Pulmonary artery endothelial cell (primary cell): ENCODE measurements around the gene PRR11. TPM values are rescaled to one million over a fixed set of nuclear protein-coding genes. Genes with fewer than 3 reads are reported as not detected.
"Not testable (repeated sequence)": the region's sequence is repeated elsewhere in the genome, so short reads cannot be mapped to it uniquely, and the experiment has no call there.

Source experiments
- DNase-seq: peaks from one replicate; pipeline ENCODE4 v3.0.0-alpha.2; 2011; ENCODE audit warnings: low read depth, low spot score
- total RNA-seq: library from RNA; depleted of rRNA; stranded (reverse); fragments of >200 nt; gene quantifications from 2 replicates; pipeline ENCODE4 v1.2.3, GENCODE V29; 2014

Gene PRR11
- total RNA-seq, 1 donor from 2014 or later: 13.3 TPM

GRCh38 chr17:59219370-59219769, 63.8 kb downstream of the PRR11 start:
- DNase-seq: no peak

DNA sequence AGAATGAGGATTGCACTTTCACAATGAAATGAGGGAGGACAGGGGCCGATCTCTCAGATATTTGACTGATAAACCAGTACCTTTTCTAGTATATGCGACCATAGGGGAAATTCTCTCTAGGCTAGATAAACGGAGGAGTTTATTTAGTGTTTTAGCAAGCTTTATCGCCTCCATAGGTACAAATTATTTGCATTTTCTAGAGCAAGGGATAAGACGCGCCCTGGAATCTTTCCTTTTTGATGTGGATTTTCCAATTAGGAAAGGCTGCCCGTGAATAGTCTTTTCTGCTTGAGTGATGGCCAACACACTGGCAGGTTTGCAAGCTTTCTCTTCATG, 64.4 kb downstream of the PRR11 start:
- DNase-seq: no peak

DNA sequence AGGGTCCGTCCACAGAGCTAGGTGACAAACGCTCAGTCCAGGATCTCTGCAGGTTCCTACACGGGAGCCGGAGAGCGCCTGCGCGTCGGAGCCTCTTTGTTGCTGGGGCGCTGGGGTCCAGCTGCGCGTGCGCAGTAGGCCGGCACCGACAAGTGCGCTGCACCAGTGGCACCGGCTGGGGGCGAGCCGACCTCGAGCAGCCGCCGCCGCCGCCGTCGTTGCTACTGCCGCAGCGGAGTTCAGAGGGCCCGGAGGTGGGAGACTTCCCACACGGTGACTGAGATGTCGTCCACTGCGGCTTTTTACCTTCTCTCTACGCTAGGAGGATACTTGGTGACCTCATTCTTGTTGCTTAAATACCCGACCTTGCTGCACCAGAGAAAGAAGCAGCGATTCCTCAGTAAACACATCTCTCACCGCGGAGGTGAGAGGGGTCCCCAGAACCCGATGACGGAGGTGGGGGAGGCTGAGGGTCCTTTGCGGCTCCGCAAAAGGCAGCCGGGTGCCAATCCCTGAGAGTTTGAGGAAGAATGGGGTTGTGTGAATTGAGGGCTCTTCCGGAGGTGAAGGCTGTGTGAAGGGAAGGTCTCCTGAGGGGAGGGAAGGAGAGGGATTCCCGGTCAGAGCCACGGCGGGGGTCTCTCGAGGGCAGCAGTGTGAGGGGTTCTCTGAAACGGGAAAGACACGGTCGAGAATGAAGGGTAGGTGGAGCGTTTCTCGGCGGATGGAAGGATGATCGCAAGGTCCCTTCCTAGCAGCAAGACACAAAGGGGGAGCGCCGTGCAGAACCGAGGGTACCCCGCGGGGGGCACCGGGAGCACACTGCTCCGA, 65.0 kb downstream of the PRR11 start, which contains the start of gene GDPD1:
Gene GDPD1, plus strand, starts transcription at position 184 of the 831 bp plus-strand sequence. Its CDS starts 99 bp downstream, at position 283.
- peak; percentile 69 for DNase-seq

GRCh38 chr17:59221159-59221847, 65.8 kb downstream of the PRR11 start:
- DNase-seq: no peak

DNA sequence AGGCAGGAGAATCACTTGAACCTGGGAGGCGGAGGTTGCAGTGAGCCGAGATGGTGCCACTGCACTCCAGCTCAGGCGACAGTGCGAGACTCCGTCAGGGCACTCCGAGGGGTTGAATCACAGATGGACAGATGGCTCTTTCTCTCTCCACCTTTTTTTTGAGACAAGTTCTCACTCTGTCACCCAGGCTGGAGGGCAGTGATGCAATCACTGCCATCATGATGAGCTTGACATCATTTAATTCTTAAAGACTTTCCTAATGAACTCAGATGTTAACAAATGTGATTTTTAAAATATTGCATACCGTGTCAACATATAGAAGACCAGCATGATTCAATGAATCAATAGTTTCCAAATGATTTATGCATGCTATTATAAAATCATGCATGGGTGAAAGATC, 68.3 kb downstream of the PRR11 start:
- no peak for DNase-seq

DNA sequence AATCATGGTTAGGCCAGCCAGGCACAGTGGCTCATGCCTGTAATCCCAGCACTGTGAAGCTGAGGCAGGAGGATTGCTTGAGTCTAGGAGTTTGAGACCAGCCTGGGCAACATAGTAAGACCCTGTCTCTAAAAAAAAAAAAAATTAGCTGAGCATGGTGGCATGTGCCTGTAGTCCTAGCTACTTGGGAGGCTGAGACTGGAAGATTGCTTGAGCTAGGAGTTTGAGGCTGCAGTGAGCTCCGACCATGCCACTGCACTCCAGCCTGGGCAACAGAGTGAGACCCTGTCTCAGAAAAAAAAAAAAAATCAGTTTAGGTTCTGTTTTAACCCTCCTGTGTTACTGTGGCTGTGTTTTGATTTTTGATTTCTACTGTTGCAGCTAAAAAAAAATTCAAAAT, 73.0 kb downstream of the PRR11 start:
- not testable (repeated sequence) for DNase-seq

GRCh38 chr17:59230764-59231163, 75.2 kb downstream of the PRR11 start:
- DNase-seq: no peak

DNA sequence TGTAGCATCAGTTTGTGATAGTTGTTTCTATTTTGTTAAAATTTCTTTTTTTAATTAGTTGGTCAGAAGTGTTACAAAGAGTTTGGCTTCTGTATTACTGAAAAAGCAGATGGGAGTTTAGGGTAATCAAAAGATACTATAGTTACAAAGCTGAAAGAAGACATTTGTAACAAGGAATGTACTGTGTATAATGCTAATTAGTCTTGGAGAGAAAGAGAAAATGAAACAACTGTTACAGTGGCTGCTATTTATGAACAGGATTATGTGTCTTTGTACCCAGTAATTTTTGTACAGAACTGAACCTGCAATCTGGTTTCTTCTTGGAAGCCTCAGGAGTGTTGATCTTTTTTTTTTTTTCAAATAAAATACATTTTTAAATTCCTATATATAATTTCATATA, 79.1 kb downstream of the PRR11 start:
- DNase-seq: no peak

DNA sequence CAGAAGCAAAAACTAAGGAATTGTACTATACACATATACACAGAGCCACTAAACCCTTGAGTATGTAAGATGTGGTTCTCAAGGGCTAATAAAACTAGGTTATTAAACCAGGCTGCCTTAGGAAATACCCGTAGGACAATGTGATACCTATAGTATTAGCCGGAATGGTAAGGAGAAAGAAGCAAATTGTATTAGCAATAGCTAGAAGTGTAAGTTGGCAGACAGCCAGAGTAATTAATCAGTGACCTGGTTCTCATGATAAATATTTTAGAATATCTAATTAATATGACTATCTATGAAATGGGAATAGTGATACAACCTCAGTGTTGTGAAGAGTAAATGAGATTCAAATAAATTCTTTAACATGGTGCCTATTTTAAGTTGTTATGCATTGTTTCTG, 83.4 kb downstream of the PRR11 start:
- no peak for DNase-seq

- no peak for DNase-seq
Observed at GRCh38 chr17:59244081-59244480, 88.5 kb downstream of the PRR11 start.

Other genes with a start within 250 kb of the PRR11 start
- 58.8 and 80.2 TPM in 2 replicates for gene TRIM37, start 48.9 kb upstream of the PRR11 start, total RNA-seq
- 50.2 and 83.2 TPM in 2 replicates for gene SKA2, start 560 bp upstream of the PRR11 start, total RNA-seq
- gene SMG8, start 54.3 kb downstream of the PRR11 start, total RNA-seq: 29.1 and 34.9 TPM in 2 replicates
- gene GDPD1, start 64.8 kb downstream of the PRR11 start, total RNA-seq: 3.2 and 5.0 TPM in 2 replicates
- 29.9 and 78.8 TPM in 2 replicates for gene YPEL2, start 175.9 kb downstream of the PRR11 start, total RNA-seq